ENCODE data around the gene SERGEF.

- TF ChIP-seq, protein P1, sequence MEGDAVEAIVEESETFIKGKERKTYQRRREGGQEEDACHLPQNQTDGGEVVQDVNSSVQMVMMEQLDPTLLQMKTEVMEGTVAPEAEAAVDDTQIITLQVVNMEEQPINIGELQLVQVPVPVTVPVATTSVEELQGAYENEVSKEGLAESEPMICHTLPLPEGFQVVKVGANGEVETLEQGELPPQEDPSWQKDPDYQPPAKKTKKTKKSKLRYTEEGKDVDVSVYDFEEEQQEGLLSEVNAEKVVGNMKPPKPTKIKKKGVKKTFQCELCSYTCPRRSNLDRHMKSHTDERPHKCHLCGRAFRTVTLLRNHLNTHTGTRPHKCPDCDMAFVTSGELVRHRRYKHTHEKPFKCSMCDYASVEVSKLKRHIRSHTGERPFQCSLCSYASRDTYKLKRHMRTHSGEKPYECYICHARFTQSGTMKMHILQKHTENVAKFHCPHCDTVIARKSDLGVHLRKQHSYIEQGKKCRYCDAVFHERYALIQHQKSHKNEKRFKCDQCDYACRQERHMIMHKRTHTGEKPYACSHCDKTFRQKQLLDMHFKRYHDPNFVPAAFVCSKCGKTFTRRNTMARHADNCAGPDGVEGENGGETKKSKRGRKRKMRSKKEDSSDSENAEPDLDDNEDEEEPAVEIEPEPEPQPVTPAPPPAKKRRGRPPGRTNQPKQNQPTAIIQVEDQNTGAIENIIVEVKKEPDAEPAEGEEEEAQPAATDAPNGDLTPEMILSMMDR (IDR thresholded peaks at IDR 0.05; ENCODE audit: insufficient read depth, low read length, poor library complexity, severe bottlenecking), result no peak
- TF ChIP-seq EZH2phosphoT487 (conservative IDR thresholded peaks at IDR 0.05; ENCODE audit: low read length), result no peak
Observed at GRCh38 chr11:17782145-17782544, 230.7 kb downstream of the SERGEF start.
